ENCODE data around the gene KRTAP3-3. TPM values are rescaled to one million over a fixed set of nuclear protein-coding genes. Genes with fewer than 3 reads are reported as not detected.

KRTAP3-3 gene
- total and polyA plus RNA-seq, 2 of the 8 experiments (the other 6 are each of a cell fraction or from before 2014, with no cell fraction given) = not detected

DNA sequence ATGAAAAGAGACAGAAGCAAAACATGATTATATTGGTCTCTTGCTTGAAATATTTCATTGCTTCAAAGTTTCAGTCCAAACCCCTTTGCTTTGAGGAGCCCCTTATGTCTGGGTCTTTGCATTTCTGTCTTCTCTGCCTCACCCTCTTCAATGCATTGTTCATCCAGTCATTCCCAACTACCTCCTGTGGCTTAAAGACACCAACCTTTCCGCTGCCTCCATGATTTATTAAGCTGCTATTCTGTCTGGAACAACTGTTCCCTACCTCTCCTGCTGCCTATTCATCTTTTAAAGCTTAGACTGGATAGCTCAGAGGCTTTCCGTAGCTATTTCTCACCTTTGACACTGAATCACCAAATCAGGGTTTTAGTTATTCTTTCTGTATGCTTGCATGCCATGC lies 3.4 kb upstream of the KRTAP3-3 start:
- H3K9ac ChIP-seq (replicated peaks in 1 of 4; ENCODE audit: extremely low read depth in 1 of 4, low read depth in 3 of 4, low read length in 3 of 4) = no peak overlapping the region
- no peak overlapping the region for H3K4me2 ChIP-seq (ENCODE audit: insufficient read depth in 1 of 2, low read depth in 2 of 2, low read length in 2 of 2)
- H3K27ac ChIP-seq (ENCODE audit: low read depth, low read length) = no peak overlapping the region
- no peaks in the 10 kb centered on the region for H3K27me3 ChIP-seq (replicated peaks in 1 of 4; ENCODE audit: control insufficient read depth in 3 of 4, extremely low read depth in 1 of 4, insufficient read depth in 3 of 4, low read length in 3 of 4)
- no peak overlapping the region for H2BK120ac ChIP-seq (replicated peaks; ENCODE audit: low read depth, low read length)
- H2BK12ac ChIP-seq (ENCODE audit: low read depth, low read length) = no peak overlapping the region
- no peaks in the 10 kb centered on the region for H3K9me3 ChIP-seq (ENCODE audit: insufficient read depth in 2 of 2, low read depth in 1 of 2, low read length in 1 of 2)
- H3K23me2 ChIP-seq (ENCODE audit: low read depth, low read length) = no peaks in the 10 kb centered on the region
- DNase-seq (ENCODE audit: low read depth in 1 of 2, low spot score in 2 of 2) = no peak
- no peak overlapping the region for H2BK15ac ChIP-seq (ENCODE audit: low read length)
- H4K8ac ChIP-seq (ENCODE audit: extremely low read depth, insufficient read depth, low read length) = no peak overlapping the region
- no peaks in the 10 kb centered on the region for H3K79me2 ChIP-seq (ENCODE audit: control insufficient read depth in 1 of 2, insufficient read depth in 2 of 2, low read length in 2 of 2)
- TF ChIP-seq KDM1A (IDR thresholded peaks at IDR 0.05; ENCODE audit: borderline replicate concordance, low read length) = no peak
- TF ChIP-seq, protein P1, sequence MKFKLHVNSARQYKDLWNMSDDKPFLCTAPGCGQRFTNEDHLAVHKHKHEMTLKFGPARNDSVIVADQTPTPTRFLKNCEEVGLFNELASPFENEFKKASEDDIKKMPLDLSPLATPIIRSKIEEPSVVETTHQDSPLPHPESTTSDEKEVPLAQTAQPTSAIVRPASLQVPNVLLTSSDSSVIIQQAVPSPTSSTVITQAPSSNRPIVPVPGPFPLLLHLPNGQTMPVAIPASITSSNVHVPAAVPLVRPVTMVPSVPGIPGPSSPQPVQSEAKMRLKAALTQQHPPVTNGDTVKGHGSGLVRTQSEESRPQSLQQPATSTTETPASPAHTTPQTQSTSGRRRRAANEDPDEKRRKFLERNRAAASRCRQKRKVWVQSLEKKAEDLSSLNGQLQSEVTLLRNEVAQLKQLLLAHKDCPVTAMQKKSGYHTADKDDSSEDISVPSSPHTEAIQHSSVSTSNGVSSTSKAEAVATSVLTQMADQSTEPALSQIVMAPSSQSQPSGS (IDR thresholded peaks at IDR 0.05; ENCODE audit: low read length) = no peak
- no peak for TF ChIP-seq TBP (IDR thresholded peaks at IDR 0.05; ENCODE audit: low read depth, low read length)
- TF ChIP-seq POU5F1 (IDR thresholded peaks at IDR 0.05; ENCODE audit: low read depth, low read length) = no peak
- no peak for TF ChIP-seq RFX5 (IDR thresholded peaks at IDR 0.05; ENCODE audit: borderline replicate concordance, low read depth, low read length)
- no peak for TF ChIP-seq EGR1 (IDR thresholded peaks at IDR 0.05; ENCODE audit: borderline replicate concordance, low read depth, low read length)
- no peak overlapping the region for H3K23ac ChIP-seq (ENCODE audit: insufficient read length)
- no peak overlapping the region for H4K5ac ChIP-seq (ENCODE audit: insufficient read length, low read depth, low read length)
- H4K20me1 ChIP-seq (replicated peaks in 1 of 2; ENCODE audit: control insufficient read depth in 1 of 2, insufficient read depth in 2 of 2, low read length in 2 of 2) = no peaks in the 10 kb centered on the region
- peaks cover 0 to 2% (median 0%) of the 10 kb centered on the region in 4 experiments; a peak in 2 of 7 replicates for H3K4me1 ChIP-seq (replicated peaks in 1 of 4; ENCODE audit: control insufficient read depth in 3 of 4, insufficient read depth in 4 of 4, low read length in 3 of 4)
- no peak overlapping the region for H3K4me3 ChIP-seq (ENCODE audit: extremely low read depth in 1 of 4, insufficient read depth in 2 of 4, low read depth in 3 of 4, low read length in 4 of 4)
- ChIA-PET CTCF (ENCODE audit: partially characterized antibody) (interaction anchor here (1.0 kb wide), 1 partner anchor 332 kb away, joined by 3 read pairs; no protein-coding TSS in a partner anchor), POLR2A (ENCODE audit: partially characterized antibody) (interaction anchor here (1.9 kb wide), 1 partner anchor 10 kb away, joined by 4 read pairs; no protein-coding TSS in a partner anchor)
- H3K18ac ChIP-seq (ENCODE audit: extremely low read depth, low read length) = no peak overlapping the region
- FAIRE-seq = no peak
- WGBS, 2 experiments (ENCODE audit: extremely low coverage in 1 of 2, insufficient coverage in 1 of 2, insufficient read length in 1 of 2, insufficient replicate concordance in 2 of 2, low coverage in 1 of 2, low lambda C conversion rate in 2 of 2, missing lambda C conversion rate in 1 of 2) = 97% methylated on average over 2 of the region's 2 CpGs; no CpG with 5 or more reads in 1 of the 2 experiments
- no peak overlapping the region for H2AFZ ChIP-seq (ENCODE audit: low read length)
- no peak overlapping the region for H2AK5ac ChIP-seq (ENCODE audit: low read depth, low read length)
- H3K79me1 ChIP-seq (ENCODE audit: low read depth, low read length) = no peaks in the 10 kb centered on the region
- no peak overlapping the region for H2BK20ac ChIP-seq (ENCODE audit: low read length)
- H4K91ac ChIP-seq (replicated peaks; ENCODE audit: insufficient read length, low read length) = no peak overlapping the region
- no peak overlapping the region for H3K56ac ChIP-seq (replicated peaks; ENCODE audit: insufficient read length, low read depth, low read length)
- no peak overlapping the region for H2BK5ac ChIP-seq (ENCODE audit: low read depth, low read length)
- no peaks in the 10 kb centered on the region for H3K36me3 ChIP-seq (ENCODE audit: control insufficient read depth in 2 of 4, insufficient read depth in 4 of 4, low read length in 3 of 4)
- no peak overlapping the region for H3K4ac ChIP-seq (replicated peaks; ENCODE audit: insufficient read length, low read depth, low read length)
- H3K14ac ChIP-seq (ENCODE audit: insufficient read length) = no peak overlapping the region
